PC-3 (cell line): ENCODE measurements around the gene ECSIT. TPM values are rescaled to one million over a fixed set of nuclear protein-coding genes. Genes with fewer than 3 reads are reported as not detected.
"Not testable (repeated sequence)": the region's sequence is repeated elsewhere in the genome, so short reads cannot be mapped to it uniquely, and the experiment has no call there.

ENCODE experiments used
- ATAC-seq: fragments of 200-7000 bp; cut with Tn5 transposase; 2 replicates; pipeline ENCODE4 v1.9.1; 2020; ENCODE audit warnings: mild to moderate bottlenecking, moderate library complexity
- BruUV-seq: library from RNA; stranded (reverse); fragments of 400-500 nt; replicated peaks from 2 replicates; lab custom pipeline; 2021; lab: Mats Ljungman, UMichigan
- CTCF ChIA-PET: fragments of 300-600 bp; sonication (Branson Sonifier 250); formaldehyde crosslinking; loops from one replicate; lab custom pipeline; 2022; ENCODE audit warnings: antibody characterized with exemption; lab: Charles Lee
- POLR2A ChIA-PET: fragments of 300-600 bp; sonication (Branson Sonifier 250); formaldehyde crosslinking; loops from one replicate; lab custom pipeline; 2022; ENCODE audit warnings: antibody characterized with exemption; ENCODE audit not compliant: unreplicated experiment; lab: Charles Lee
- DNase-seq: peaks from one replicate; pipeline ENCODE4 v3.0.0-alpha.2; 2015
- H2AFZ ChIP-seq: fragments of 300-600 bp; sonication (generic); 2 replicates; pipeline ENCODE4 v1.6.0; 2016; ENCODE audit warnings: antibody characterized with exemption, low read length
- H3F3A ChIP-seq: fragments of 300-600 bp; sonication (generic); one replicate; pipeline ENCODE4 v1.6.0; 2017; ENCODE audit warnings: antibody characterized with exemption, low read length, control low read depth, mild to moderate bottlenecking; ENCODE audit not compliant: unreplicated experiment
- H3K27ac ChIP-seq: fragments of 300-600 bp; sonication (generic); 2 replicates; pipeline ENCODE4 v1.5.1; 2016; ENCODE audit warnings: mild to moderate bottlenecking, low read length
- H3K27me3 ChIP-seq: fragments of 300-600 bp; sonication (generic); 2 replicates; pipeline ENCODE4 v1.6.1; 2016; ENCODE audit warnings: low read length, mixed read lengths
- H3K36me3 ChIP-seq: fragments of 300-600 bp; sonication (generic); 2 replicates; pipeline ENCODE4 v1.6.1; 2016; ENCODE audit warnings: low read depth, mixed run types, low read length, mixed read lengths
- H3K4me1 ChIP-seq: fragments of 300-600 bp; sonication (generic); 2 replicates; pipeline ENCODE4 v1.5.1; 2016; ENCODE audit warnings: low read length; ENCODE audit not compliant: insufficient read depth
- H3K4me2 ChIP-seq: fragments of 300-600 bp; sonication (generic); 2 replicates; pipeline ENCODE4 v1.6.0; 2016; ENCODE audit warnings: low read length
- H3K4me3 ChIP-seq: fragments of 300-600 bp; sonication (generic); 2 replicates; pipeline ENCODE4 v1.5.1; 2016; ENCODE audit warnings: mild to moderate bottlenecking, low read length, mixed read lengths
- H3K79me2 ChIP-seq: fragments of 300-600 bp; sonication (generic); 2 replicates; pipeline ENCODE4 v1.6.1; 2017; ENCODE audit warnings: low read length, mixed read lengths
- H3K9ac ChIP-seq: fragments of 300-600 bp; sonication (generic); 2 replicates; pipeline ENCODE4 v1.6.0; 2016; ENCODE audit warnings: mild to moderate bottlenecking, low read length
- H3K9me2 ChIP-seq: fragments of 300-600 bp; sonication (generic); replicated peaks from 2 replicates; pipeline ENCODE4 v1.6.1; 2016; ENCODE audit warnings: mixed run types, low read length, mixed read lengths
- H3K9me3 ChIP-seq: fragments of 300-600 bp; sonication (generic); 2 replicates; pipeline ENCODE4 v1.6.1; 2016; ENCODE audit warnings: low read length, mixed read lengths
- H4K20me1 ChIP-seq: fragments of 300-600 bp; sonication (generic); 2 replicates; pipeline ENCODE4 v1.6.1; 2016; ENCODE audit warnings: low read length, mixed read lengths
- CTCF ChIP-seq: fragments of 300-600 bp; sonication (generic); conservative IDR thresholded peaks from 2 replicates; pipeline ENCODE4 v1.5.1; 2017; ENCODE audit warnings: antibody characterized with exemption, low read depth, mild to moderate bottlenecking, low read length
- EZH2 ChIP-seq: fragments of 300-600 bp; sonication (generic); IDR thresholded peaks from one replicate; pipeline ENCODE4 v1.6.1; 2017; ENCODE audit warnings: antibody characterized with exemption, mild to moderate bottlenecking, low read length; ENCODE audit not compliant: unreplicated experiment
- EZH2phosphoT487 ChIP-seq: fragments of 300-600 bp; sonication (generic); IDR thresholded peaks from 2 replicates; pipeline ENCODE4 v1.6.1; 2018; ENCODE audit warnings: mild to moderate bottlenecking, antibody characterized with exemption, low read length, borderline replicate concordance
- intact Hi-C: fragments of 100-400 bp; cut with micrococcal nuclease; formaldehyde crosslinking; loops from 2 replicates; pipeline ENCODE4 v1.9.0; 2023
- total RNA-seq: library from RNA; depleted of rRNA; stranded (reverse); fragments of >200 nt; gene quantifications from 2 replicates; pipeline ENCODE4 v1.2.3, GENCODE V29; 2014

Gene ECSIT
- total RNA-seq, 1 experiment from 2014 or later, result 126 TPM

GRCh38 chr19:11460207-11460606 is 68.7 kb downstream of the ECSIT start:
- TF ChIP-seq EZH2phosphoT487 (no peak), CTCF (peak; percentile 48; the same call in 1 of the 2 replicates)
- no peaks in the 10 kb centered on the region for H4K20me1 ChIP-seq
- CTCF ChIA-PET, result no interaction called here

GRCh38 chr19:11458912-11459311 is 70.0 kb downstream of the ECSIT start:
- ATAC-seq, CTCF ChIA-PET, H3K79me2 ChIP-seq, H3K27ac ChIP-seq, H3K27me3 ChIP-seq, H3F3A ChIP-seq, H4K20me1 ChIP-seq, POLR2A ChIA-PET, H3K9me3 ChIP-seq, H3K9ac ChIP-seq, H3K4me3 ChIP-seq, H3K9me2 ChIP-seq, H3K4me2 ChIP-seq, intact Hi-C loops, DNase-seq, H3K4me1 ChIP-seq, H2AFZ ChIP-seq, H3K36me3 ChIP-seq, BruUV-seq: not testable (repeated sequence)

More at GRCh38 chr19:11460207-11460606, 68.7 kb downstream of the ECSIT start:
- intact Hi-C loops, result no loop called here
- H2AFZ ChIP-seq, result no peak overlapping the region
- no peak overlapping the region for H3K9ac ChIP-seq
- no peak for DNase-seq
- ATAC-seq, result no peak
- no peaks in the 10 kb centered on the region for H3K4me1 ChIP-seq
- H3K27me3 ChIP-seq, result no peaks in the 10 kb centered on the region
- H3K79me2 ChIP-seq, result no peaks in the 10 kb centered on the region
- POLR2A ChIA-PET, result no interaction called here
- no peaks in the 10 kb centered on the region for H3K9me2 ChIP-seq
- no peak overlapping the region for H3K27ac ChIP-seq
- H3F3A ChIP-seq, result no peaks in the 10 kb centered on the region
- H3K36me3 ChIP-seq, result no peaks in the 10 kb centered on the region
- no peak overlapping the region for H3K4me3 ChIP-seq
- no peak overlapping the region for H3K4me2 ChIP-seq
- BruUV-seq, result no TSS peak
- H3K9me3 ChIP-seq, result no peaks in the 10 kb centered on the region

- Histone ChIP-seq H3K27ac (no peak overlapping the region), H3K36me3 (no peaks in the 10 kb centered on the region), H3K79me2 (no peaks in the 10 kb centered on the region), H3K4me2 (no peak overlapping the region), H3K9me3 (no peaks in the 10 kb centered on the region), H3K4me1 (no peaks in the 10 kb centered on the region), H3K9ac (no peak overlapping the region), H3K9me2 (no peaks in the 10 kb centered on the region), H3K4me3 (no peak overlapping the region), H2AFZ (no peak overlapping the region), H4K20me1 (no peaks in the 10 kb centered on the region), H3K27me3 (no peaks in the 10 kb centered on the region), H3F3A (no peaks in the 10 kb centered on the region)
- intact Hi-C loops, result no loop called here
- no peak for DNase-seq
- ATAC-seq, result no peak
- POLR2A ChIA-PET, result interaction anchor here (0.7 kb wide), 1 partner anchor 175 kb away, joined by 4 read pairs; no protein-coding TSS in a partner anchor
- no peak for TF ChIP-seq EZH2phosphoT487
- no peak for TF ChIP-seq EZH2
- TF ChIP-seq CTCF, result no peak
- CTCF ChIA-PET, result no interaction called here
- BruUV-seq, result no TSS peak
Measured at GRCh38 chr19:11458236-11458900, 70.6 kb downstream of the ECSIT start.
